ENCODE results near the gene AHDC1.
A peak's percentile ranks its signal among the peaks of the same experiment; 100 is the strongest.
"Not testable (repeated sequence)": the region's sequence is repeated elsewhere in the genome, so short reads cannot be mapped to it uniquely, and the experiment has no call there.

Gene AHDC1, protein sequence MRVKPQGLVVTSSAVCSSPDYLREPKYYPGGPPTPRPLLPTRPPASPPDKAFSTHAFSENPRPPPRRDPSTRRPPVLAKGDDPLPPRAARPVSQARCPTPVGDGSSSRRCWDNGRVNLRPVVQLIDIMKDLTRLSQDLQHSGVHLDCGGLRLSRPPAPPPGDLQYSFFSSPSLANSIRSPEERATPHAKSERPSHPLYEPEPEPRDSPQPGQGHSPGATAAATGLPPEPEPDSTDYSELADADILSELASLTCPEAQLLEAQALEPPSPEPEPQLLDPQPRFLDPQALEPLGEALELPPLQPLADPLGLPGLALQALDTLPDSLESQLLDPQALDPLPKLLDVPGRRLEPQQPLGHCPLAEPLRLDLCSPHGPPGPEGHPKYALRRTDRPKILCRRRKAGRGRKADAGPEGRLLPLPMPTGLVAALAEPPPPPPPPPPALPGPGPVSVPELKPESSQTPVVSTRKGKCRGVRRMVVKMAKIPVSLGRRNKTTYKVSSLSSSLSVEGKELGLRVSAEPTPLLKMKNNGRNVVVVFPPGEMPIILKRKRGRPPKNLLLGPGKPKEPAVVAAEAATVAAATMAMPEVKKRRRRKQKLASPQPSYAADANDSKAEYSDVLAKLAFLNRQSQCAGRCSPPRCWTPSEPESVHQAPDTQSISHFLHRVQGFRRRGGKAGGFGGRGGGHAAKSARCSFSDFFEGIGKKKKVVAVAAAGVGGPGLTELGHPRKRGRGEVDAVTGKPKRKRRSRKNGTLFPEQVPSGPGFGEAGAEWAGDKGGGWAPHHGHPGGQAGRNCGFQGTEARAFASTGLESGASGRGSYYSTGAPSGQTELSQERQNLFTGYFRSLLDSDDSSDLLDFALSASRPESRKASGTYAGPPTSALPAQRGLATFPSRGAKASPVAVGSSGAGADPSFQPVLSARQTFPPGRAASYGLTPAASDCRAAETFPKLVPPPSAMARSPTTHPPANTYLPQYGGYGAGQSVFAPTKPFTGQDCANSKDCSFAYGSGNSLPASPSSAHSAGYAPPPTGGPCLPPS (N-terminal part only)

DNA sequence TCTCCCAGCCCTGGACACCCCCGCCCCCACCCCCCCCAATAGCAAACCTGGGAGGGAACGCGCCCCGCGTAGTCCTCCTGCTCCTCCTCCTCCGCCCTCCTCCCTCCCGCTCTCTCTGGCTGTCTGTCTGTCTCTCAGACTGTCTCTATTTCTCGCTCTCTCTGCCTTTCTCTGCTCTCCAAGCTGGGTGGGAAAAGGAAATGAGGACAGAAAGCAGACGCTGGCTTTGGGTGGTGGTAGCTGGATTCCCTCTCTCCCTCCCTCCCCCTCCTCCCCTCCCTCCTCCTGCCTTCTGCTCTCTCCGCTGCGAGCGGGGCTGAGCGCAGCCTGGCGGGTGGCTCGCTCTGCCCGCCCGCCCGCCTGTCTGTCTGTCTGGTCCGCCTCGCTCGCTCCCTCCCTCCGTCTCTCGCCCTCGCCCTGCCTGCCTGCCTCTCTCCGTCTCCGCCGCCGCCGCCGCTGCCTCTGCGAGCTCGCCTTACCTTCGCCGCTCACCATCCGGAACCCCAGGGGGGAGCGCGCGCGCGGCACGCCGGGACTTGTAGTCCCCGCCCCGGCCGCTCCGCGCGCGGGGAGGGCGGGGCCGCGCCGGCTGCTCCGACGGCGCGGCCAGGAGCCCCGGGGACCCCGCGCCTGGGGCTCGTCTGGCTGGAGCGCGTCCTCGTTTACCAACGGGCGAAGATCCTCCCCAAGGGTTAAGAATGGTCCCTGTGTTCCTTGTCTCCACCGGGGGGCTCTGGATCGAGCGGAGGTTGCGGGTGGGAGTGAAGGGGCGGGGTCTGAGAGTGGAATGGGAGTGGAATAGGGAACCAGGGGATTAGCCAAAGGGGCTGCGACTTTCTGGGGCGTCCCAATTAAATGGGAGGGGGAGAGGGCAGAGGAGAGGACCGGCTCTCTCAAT lies at the start of gene AHDC1:
Gene AHDC1, minus strand, starts transcription at position 464 of the 898 bp plus-strand sequence. CDS start 52,029 bp downstream, outside the sequence.
- DNase-seq (ENCODE audit: low read depth) = peak; percentile 84

DNA sequence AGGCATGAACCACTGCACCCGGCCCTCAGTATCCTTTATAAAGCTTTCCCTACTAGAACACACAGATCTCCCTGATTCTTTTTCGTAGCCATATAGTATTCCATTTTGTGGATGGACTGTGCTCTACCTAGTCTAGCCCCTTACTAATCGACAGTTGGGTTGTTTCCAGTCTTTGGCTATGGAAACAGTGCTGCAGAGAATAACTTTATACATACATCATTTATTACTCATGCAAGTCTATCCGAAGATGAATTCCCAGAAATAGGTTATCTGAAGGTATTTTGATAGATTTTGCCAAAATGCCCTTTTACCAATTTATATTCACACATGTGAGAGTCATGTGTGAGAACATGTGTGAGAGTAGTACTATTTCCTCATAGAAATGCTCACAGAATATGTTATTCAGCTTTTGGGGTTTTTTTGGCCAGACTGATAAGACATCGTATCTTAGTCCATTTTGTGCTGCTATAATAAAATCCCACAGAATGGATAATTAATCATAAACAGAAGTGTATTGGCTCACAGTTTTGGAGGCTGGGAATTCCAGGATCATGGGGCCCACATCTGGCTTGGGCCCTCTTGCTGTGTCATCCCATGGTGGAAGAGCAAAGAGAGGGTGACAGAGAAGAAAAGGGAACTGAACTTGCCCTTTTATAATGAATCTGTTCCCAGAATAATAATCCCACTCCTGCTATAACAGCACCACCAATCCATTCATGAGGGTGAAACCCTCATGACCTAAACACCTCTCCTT lies 48.3 kb upstream of the AHDC1 start:
- DNase-seq (ENCODE audit: low read depth) = no peak

GRCh38 chr1:27650539-27651175 lies 46.7 kb upstream of the AHDC1 start:
- DNase-seq (ENCODE audit: low read depth) = no peak

DNA sequence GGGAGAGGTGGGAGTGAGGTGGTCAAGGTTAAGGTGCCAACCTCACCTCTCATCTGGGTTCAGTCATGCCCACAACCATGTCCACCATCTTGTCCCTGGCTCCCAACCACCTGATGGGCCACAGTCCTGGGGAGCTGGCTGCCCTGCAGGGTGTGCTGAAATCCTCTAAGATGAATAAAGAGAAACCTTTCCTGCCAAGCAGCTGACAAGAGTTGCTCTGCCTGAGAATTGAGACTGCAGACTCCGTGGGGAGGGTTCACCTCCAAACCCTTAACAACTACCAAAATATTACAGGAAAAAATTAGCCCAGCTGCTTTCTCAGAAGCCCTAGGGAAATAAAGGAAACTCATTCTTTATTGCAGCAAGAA lies 46.2 kb upstream of the AHDC1 start:
- DNase-seq (ENCODE audit: low read depth) = no peak

DNA sequence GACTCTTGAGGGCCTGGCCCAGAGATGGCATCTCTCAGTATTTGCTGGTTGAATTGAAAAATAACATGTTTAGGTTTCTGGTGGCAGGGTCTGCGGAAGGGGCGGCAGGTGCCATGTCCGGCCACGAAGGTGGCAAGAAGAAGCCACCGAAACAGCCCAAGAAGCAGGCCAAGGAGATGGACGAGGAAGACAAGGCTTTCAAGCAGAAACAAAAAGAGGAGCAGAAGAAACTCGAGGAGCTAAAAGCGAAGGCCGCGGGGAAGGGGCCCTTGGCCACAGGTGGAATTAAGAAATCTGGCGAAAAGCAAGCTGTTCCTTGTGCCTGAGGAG lies 45.3 kb upstream of the AHDC1 start:
- no peak for DNase-seq (ENCODE audit: low read depth)

GRCh38 chr1:27648602-27649305 lies 44.8 kb upstream of the AHDC1 start:
- no peak for DNase-seq (ENCODE audit: low read depth)

DNA sequence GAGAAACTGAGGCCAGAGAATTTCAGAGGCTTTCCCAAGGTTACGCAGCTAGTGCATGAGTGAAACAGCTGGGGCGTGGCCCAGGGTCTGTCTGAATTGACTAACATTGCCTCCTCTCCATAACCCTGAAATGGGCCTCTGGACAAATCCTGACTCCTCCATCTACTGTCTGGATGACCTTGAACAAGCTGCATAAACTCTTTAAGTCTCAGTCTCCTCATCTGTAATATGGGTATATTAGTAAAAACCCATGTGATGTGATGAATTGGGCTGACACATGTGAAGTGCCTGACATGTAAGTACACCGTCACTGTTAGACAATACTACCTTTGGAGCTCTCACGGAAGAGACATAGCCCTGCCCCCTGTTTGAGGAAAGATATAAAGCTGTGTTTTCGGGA lies 43.4 kb upstream of the AHDC1 start:
- no peak for DNase-seq (ENCODE audit: low read depth)

- DNase-seq (ENCODE audit: low read depth) = no peak
Measured at GRCh38 chr1:27646676-27647075, 42.7 kb upstream of the AHDC1 start.

- DNase-seq (ENCODE audit: low read depth) = no peak
Measured at GRCh38 chr1:27645071-27645415, 41.1 kb upstream of the AHDC1 start.

DNA sequence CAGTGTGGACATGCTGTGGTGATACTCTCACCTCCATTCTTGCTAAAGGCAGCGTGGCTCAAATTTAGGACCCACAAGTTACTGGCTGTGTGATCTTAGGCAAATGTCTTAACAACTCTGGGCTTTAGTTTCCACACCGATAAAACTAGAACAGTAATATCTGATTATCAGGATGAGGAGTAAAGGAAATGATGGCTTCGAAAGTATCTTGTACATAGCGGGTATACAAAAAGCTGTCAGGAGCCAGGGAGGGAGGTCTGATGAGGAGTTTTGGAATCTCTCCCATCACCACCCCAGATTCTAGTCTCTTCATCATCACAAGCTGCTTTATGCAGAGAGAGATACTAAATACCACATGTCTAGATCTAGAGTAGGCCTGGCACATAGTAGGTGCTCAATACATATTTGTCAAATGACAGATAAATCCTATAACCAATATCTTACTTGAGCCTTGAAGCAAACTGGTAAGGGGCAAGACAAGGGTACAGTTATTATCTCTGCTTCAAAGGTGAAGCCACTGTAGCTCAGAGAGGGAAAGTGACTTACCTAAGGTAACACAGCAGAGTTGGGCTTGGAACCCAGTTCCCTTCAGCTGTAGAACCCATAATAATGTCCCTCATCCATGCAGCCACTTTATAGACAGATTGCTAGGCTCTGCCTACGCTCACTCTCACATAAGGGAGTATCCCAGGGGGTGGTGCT lies 40.6 kb upstream of the AHDC1 start:
- no peak for DNase-seq (ENCODE audit: low read depth)

DNA sequence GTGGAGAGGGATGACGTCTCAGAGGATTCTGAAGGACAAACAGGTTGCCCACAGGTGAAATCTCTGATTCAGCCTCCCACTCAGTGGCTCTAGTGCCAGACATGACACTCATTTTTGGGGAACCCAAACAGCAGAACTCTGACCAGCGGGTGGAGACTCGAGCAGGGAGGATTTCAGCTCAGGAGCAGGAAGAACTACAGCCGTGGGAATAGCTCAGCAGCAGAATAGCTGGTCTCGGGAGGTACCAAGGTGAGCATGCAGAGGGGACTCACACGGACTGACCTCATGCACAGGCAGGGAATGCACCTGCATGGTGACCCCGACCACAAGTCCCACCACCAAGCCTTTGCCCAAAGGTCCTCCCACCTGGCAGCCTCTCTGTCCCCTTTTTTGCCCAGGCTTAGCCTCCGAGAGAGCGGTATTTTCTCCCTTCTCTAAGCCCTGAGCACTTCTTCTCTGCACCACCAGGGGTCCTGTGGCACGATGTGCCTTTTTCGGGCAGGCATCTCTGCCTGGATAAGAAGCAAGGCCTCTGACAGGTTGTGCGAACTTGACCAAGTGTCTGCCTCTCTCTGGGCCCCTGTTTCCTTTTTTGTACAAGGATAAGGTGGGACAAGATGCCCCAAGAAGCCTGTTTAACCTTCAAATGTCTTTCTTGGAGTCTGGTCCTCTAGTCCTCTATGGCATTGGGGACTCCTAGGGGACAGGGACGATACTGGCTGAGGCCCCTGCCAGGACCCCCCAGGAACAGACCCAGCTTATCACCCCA lies 39.8 kb upstream of the AHDC1 start:
- peak; percentile 55 for DNase-seq (ENCODE audit: low read depth)

- DNase-seq (ENCODE audit: low read depth) = not testable (repeated sequence)
Measured at GRCh38 chr1:27640514-27640913, 36.6 kb upstream of the AHDC1 start.

DNA sequence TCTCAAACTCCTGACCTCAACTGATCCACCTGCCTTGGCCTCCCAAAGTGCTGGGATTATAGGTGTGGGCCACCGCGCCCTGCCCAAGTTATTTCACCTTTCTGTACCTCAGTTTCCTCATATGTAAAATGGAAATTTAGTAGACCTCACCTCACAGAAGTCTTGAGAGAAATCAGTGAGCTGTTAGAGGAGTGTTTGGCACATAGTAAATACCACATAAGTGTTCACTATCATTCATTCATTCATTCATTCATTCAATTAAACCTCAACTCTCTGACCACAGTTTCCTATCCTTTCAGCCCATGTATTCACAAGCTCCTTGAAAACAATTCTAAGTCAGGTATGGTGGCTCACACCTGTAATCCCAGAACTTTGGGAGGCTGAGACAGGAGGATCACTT lies 34.9 kb upstream of the AHDC1 start:
- no peak for DNase-seq (ENCODE audit: low read depth)

DNA sequence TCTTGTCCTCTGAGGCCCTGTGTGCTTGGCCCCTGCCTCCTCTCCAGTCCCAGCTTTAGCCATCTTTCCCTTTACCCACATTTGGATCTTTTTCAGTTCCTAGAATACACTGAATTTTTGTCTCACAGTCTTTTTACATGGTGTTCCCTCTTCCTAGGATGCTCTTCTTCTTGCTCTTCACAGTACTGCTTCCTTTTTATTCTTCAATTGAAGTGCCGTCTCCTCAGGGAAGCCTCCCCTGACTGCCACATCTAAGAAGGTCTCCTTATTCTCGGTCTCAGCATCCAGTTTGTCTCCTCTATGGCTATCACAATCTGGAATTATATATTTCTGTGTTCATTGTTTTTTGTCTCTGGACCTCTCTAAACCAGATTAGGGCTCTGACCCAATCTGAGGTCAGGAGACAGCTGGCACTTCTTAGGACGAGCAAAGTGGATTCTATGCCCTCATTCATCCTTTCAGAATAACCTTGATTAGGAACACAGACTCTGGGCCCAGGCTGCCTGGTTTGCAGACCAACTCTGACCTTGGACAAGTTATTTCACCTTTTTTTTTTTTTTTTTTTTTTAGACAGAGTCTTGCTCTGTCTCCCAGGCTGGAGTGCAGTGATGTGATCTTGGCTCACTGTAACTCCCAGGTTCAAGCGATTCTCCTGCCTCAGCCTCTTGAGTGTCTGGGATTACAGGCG lies 34.2 kb upstream of the AHDC1 start:
- DNase-seq (ENCODE audit: low read depth) = no peak

GRCh38 chr1:27635396-27636142 lies 31.6 kb upstream of the AHDC1 start:
- no peak for DNase-seq (ENCODE audit: low read depth)

GRCh38 chr1:27634985-27635367 lies 31.0 kb upstream of the AHDC1 start, which contains the start of gene FGR:
FGR (minus strand) TSS chr1:27635185; CDS start chr1:27623916, 11,269 bp downstream.
- DNase-seq (ENCODE audit: low read depth) = no peak
